H1 (cell line): ENCODE measurements around the gene PTCH2. TPM values are rescaled to one million over a fixed set of nuclear protein-coding genes. Genes with fewer than 3 reads are reported as not detected.

Source experiments
- CTCF ChIA-PET: fragments of 300-600 bp; sonication (Branson Sonifier 250); formaldehyde crosslinking; loops from one replicate; lab custom pipeline; 2021; ENCODE audit not compliant: partially characterized antibody; lab: Charles Lee
- POLR2A ChIA-PET: fragments of 300-600 bp; sonication (Branson Sonifier 250); formaldehyde crosslinking; loops from one replicate; lab custom pipeline; 2021; ENCODE audit warnings: inconsistent platforms; ENCODE audit not compliant: partially characterized antibody; lab: Charles Lee
- DNase-seq, 2 experiments: peaks; one replicate each; pipeline versions ENCODE4 v3.0.0 to v3.0.0-alpha.2; 2010 to 2022; ENCODE audit warnings: low spot score in 2 of 2, low read depth in 1 of 2, mixed read lengths in 1 of 2
- FAIRE-seq: peaks from 2 replicates; lab custom pipeline; 2011; peaks lifted over from hg19 to GRCh38; lab: Jason Lieb, UNC
- H2AFZ ChIP-seq: 2 replicates; pipeline ENCODE4 v1.8.1; 2012; ENCODE audit warnings: low read length, inconsistent platforms
- H2AK5ac ChIP-seq: 2 replicates; pipeline ENCODE4 v1.6.1; 2013; ENCODE audit warnings: low read depth, low read length
- H2BK120ac ChIP-seq: replicated peaks from 2 replicates; pipeline ENCODE3; 2013; ENCODE audit warnings: low read depth, low read length, inconsistent platforms
- H2BK12ac ChIP-seq: 2 replicates; pipeline ENCODE4 v1.6.1; 2013; ENCODE audit warnings: low read depth, low read length
- H2BK15ac ChIP-seq: 2 replicates; pipeline ENCODE4 v1.6.1; 2013; ENCODE audit warnings: low read length
- H2BK20ac ChIP-seq: 2 replicates; pipeline ENCODE4 v1.6.1; 2013; ENCODE audit warnings: low read length
- H2BK5ac ChIP-seq: 2 replicates; pipeline ENCODE4 v1.6.1; 2013; ENCODE audit warnings: low read depth, low read length
- H3K14ac ChIP-seq: 2 replicates; pipeline ENCODE4 v1.6.1; 2013; ENCODE audit warnings: inconsistent platforms; ENCODE audit not compliant: insufficient read length
- H3K18ac ChIP-seq: 2 replicates; pipeline ENCODE4 v1.6.1; 2013; ENCODE audit warnings: low read length; ENCODE audit errors: extremely low read depth
- H3K23ac ChIP-seq: 2 replicates; pipeline ENCODE4 v1.6.1; 2013; ENCODE audit warnings: inconsistent platforms; ENCODE audit not compliant: insufficient read length
- H3K23me2 ChIP-seq: 2 replicates; pipeline ENCODE4 v1.6.1; 2013; ENCODE audit warnings: low read depth, low read length
- H3K27ac ChIP-seq: 2 replicates; pipeline ENCODE4 v1.6.1; 2011; ENCODE audit warnings: low read depth, low read length, inconsistent platforms
- H3K27me3 ChIP-seq, 4 experiments: replicated peaks in 1 of 4; 1 replicate in 1 of 4; 2 replicates in 3 of 4; pipeline versions ENCODE4 v1.6.1 to v1.8.1; 2011 to 2013; ENCODE audit warnings: low read length in 3 of 4, mild to moderate bottlenecking in 3 of 4, inconsistent platforms in 2 of 4, mixed read lengths in 2 of 4, moderate library complexity in 1 of 4; ENCODE audit not compliant: control insufficient read depth in 3 of 4, insufficient read depth in 3 of 4; ENCODE audit errors: extremely low read depth in 1 of 4
- H3K36me3 ChIP-seq, 4 experiments: 2 replicates each; pipeline versions ENCODE4 v1.6.1 to v1.8.1; 2011 to 2013; ENCODE audit warnings: mild to moderate bottlenecking in 4 of 4, low read length in 3 of 4, moderate library complexity in 2 of 4, control low read depth in 1 of 4, inconsistent platforms in 1 of 4; ENCODE audit not compliant: insufficient read depth in 4 of 4, control insufficient read depth in 2 of 4
- H3K4ac ChIP-seq: replicated peaks from 2 replicates; pipeline ENCODE3; 2013; ENCODE audit warnings: low read length, low read depth, mixed read lengths, inconsistent platforms; ENCODE audit not compliant: insufficient read length
- H3K4me1 ChIP-seq, 4 experiments: replicated peaks in 1 of 4; 1 replicate in 1 of 4; 2 replicates in 3 of 4; pipeline versions ENCODE4 v1.6.1 to v1.8.1; 2011 to 2013; ENCODE audit warnings: low read length in 3 of 4, inconsistent platforms in 2 of 4, mixed read lengths in 1 of 4; ENCODE audit not compliant: insufficient read depth in 4 of 4, control insufficient read depth in 3 of 4
- H3K4me2 ChIP-seq, 2 experiments: 2 replicates each; pipeline versions ENCODE4 v1.6.1 to v1.8.1; 2011 to 2013; ENCODE audit warnings: low read depth in 2 of 2, low read length in 2 of 2, control low read depth in 1 of 2, inconsistent platforms in 1 of 2, mild to moderate bottlenecking in 1 of 2; ENCODE audit not compliant: insufficient read depth in 1 of 2
- H3K4me3 ChIP-seq, 4 experiments: fragments of 200-600, 300-600 bp in 1 of 4; sonication (generic), shearing (Covaris generic), sonication (Bioruptor Twin) in 1 of 4; 2 replicates each; pipeline versions ENCODE4 v1.5.1 to v1.8.1; 2011 to 2016; ENCODE audit warnings: low read length in 4 of 4, low read depth in 3 of 4, control low read depth in 2 of 4, inconsistent platforms in 2 of 4, mild to moderate bottlenecking in 2 of 4, mixed read lengths in 1 of 4, moderate library complexity in 1 of 4; ENCODE audit not compliant: insufficient read depth in 2 of 4; ENCODE audit errors: extremely low read depth in 1 of 4
- H3K56ac ChIP-seq: replicated peaks from 2 replicates; pipeline ENCODE3; 2013; ENCODE audit warnings: low read depth, mild to moderate bottlenecking, mixed read lengths, low read length, inconsistent platforms; ENCODE audit not compliant: insufficient read length
- H3K79me1 ChIP-seq: 2 replicates; pipeline ENCODE4 v1.6.1; 2013; ENCODE audit warnings: low read depth, low read length, control low read depth
- H3K79me2 ChIP-seq, 2 experiments: 2 replicates each; pipeline versions ENCODE4 v1.6.1 to v1.8.1; 2012 to 2013; ENCODE audit warnings: low read length in 2 of 2, mild to moderate bottlenecking in 2 of 2, inconsistent platforms in 1 of 2; ENCODE audit not compliant: insufficient read depth in 2 of 2, control insufficient read depth in 1 of 2
- H3K9ac ChIP-seq, 4 experiments: replicated peaks in 1 of 4; 1 replicate in 1 of 4; 2 replicates in 3 of 4; pipeline versions ENCODE4 v1.6.1 to v1.8.1; 2011 to 2013; ENCODE audit warnings: low read depth in 3 of 4, low read length in 3 of 4, control low read depth in 2 of 4, mild to moderate bottlenecking in 2 of 4, moderate library complexity in 2 of 4, inconsistent platforms in 1 of 4; ENCODE audit errors: extremely low read depth in 1 of 4
- H3K9me3 ChIP-seq, 2 experiments: 2 replicates each; pipeline versions ENCODE4 v1.6.1 to v1.8.1; 2012 to 2013; ENCODE audit warnings: mild to moderate bottlenecking in 2 of 2, moderate library complexity in 2 of 2, control low read depth in 1 of 2, inconsistent platforms in 1 of 2, low read depth in 1 of 2, low read length in 1 of 2, mixed read lengths in 1 of 2; ENCODE audit not compliant: insufficient read depth in 2 of 2
- H4K20me1 ChIP-seq, 2 experiments: replicated peaks in 1 of 2; 2 replicates each; pipeline versions ENCODE3 to v1.8.1; 2011 to 2013; ENCODE audit warnings: inconsistent platforms in 2 of 2, low read length in 2 of 2, mild to moderate bottlenecking in 1 of 2; ENCODE audit not compliant: insufficient read depth in 2 of 2, control insufficient read depth in 1 of 2
- H4K5ac ChIP-seq: 2 replicates; pipeline ENCODE4 v1.6.1; 2013; ENCODE audit warnings: low read length, low read depth, mixed read lengths, inconsistent platforms; ENCODE audit not compliant: insufficient read length
- H4K8ac ChIP-seq: 2 replicates; pipeline ENCODE4 v1.8.0; 2013; ENCODE audit warnings: mild to moderate bottlenecking, moderate library complexity, low read length, inconsistent platforms; ENCODE audit not compliant: insufficient read depth; ENCODE audit errors: extremely low read depth
- H4K91ac ChIP-seq: replicated peaks from 2 replicates; pipeline ENCODE3; 2013; ENCODE audit warnings: low read length, mixed read lengths, inconsistent platforms; ENCODE audit not compliant: insufficient read length
- CBX8 ChIP-seq: fragments of 300-800, 300-1000 bp; sonication (generic); IDR thresholded peaks from 2 replicates; pipeline ENCODE4 v1.7.1; 2016; ENCODE audit warnings: low read depth, low read length, borderline replicate concordance
- KDM5A ChIP-seq: fragments of 200-600 bp; IDR thresholded peaks from 2 replicates; pipeline ENCODE4 v1.7.1; 2012; ENCODE audit warnings: mild to moderate bottlenecking, low read length, inconsistent platforms, mixed read lengths
- NRF1 ChIP-seq: IDR thresholded peaks from 2 replicates; pipeline ENCODE4 v1.6.1; 2011; ENCODE audit warnings: mild to moderate bottlenecking, low read depth, low read length, improper control_type of control experiment
- SP4 ChIP-seq: IDR thresholded peaks from 2 replicates; pipeline ENCODE4 v1.6.1; 2012; ENCODE audit warnings: low read length, inconsistent platforms
- WGBS, 2 experiments: shearing (Covaris generic) in 1 of 2; methylation state at CpG; one replicate each; pipeline versions ENCODE4 v1.1.6 to v1.1.7; 2013 to 2015; ENCODE audit warnings: low lambda C conversion rate in 2 of 2, mixed read lengths in 2 of 2, inconsistent platforms in 1 of 2, low coverage in 1 of 2, missing lambda C conversion rate in 1 of 2; ENCODE audit not compliant: insufficient replicate concordance in 2 of 2, insufficient coverage in 1 of 2, insufficient read length in 1 of 2; ENCODE audit errors: extremely low coverage in 1 of 2, missing lambda C conversion rate in 1 of 2; 5-methylcytosine and 5-hydroxymethylcytosine counted together
- polyA plus RNA-seq, 7 experiments: library from polyadenylated mRNA; depleted of rRNA in 3 of 7; stranded (reverse) in 5 of 7; unstranded in 2 of 7; fragments of >200 nt in 5 of 7; fragments of 200-250 nt in 2 of 7; gene quantifications; 1 replicate in 5 of 7; 2 replicates in 1 of 7; 4 replicates in 1 of 7; pipeline versions ENCODE4 v1.2.1 to v1.2.3, GENCODE V29; 2011 to 2013; ENCODE audit warnings: missing spikeins in 2 of 7, mixed read lengths in 2 of 7
- total RNA-seq: library from RNA; stranded (reverse); fragmentation: NEBNext Ultra II Directional; extraction: Animal tissue kit (Norgen Biotek cat#: 25700); gene quantifications from 2 replicates; pipeline ENCODE4 v1.2.1, GENCODE V29; 2021

Gene PTCH2
- total and polyA plus RNA-seq, 2 of the 8 experiments (the other 6 are each of a cell fraction or from before 2014, with no cell fraction given) = 0.35 to 1.2 TPM

DNA sequence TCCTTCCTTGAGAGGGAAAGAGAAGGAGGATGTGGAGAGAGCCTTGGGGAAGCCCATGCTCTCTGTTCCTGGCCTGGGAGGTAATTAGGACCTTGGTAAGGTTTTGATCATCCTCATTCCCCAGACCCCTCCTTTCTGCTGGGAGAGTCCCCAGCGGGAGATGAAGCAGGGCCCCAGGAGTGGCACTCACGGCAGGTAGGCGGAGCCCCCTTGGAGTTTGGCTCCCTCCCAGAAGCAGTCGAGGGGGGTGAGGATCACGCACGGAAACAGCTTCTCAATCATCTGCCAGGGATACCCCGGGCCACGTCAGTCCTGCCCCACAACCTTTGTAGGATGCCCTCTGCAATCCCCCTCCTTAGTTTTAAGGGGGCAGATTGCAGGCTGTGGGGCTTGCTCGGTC, 11.5 kb downstream of the PTCH2 start:
- Histone ChIP-seq H2AFZ (no peak overlapping the region), H4K8ac (peak overlapping the region; percentile 63; the same call in 1 of the 2 replicates), H2BK15ac (peak overlapping the region; percentile 61; the same call in 1 of the 2 replicates), H2BK12ac (no peak overlapping the region), H3K36me3 (no peaks in the 10 kb centered on the region), H4K20me1 (no peaks in the 10 kb centered on the region), H3K18ac (no peak overlapping the region; the same call in 1 of the 2 replicates), H3K27me3 (no peaks in the 10 kb centered on the region), H3K79me2 (no peaks in the 10 kb centered on the region), H4K91ac (no peak overlapping the region), H3K9me3 (no peaks in the 10 kb centered on the region), H2AK5ac (no peak overlapping the region), H3K56ac (no peak overlapping the region), H3K27ac (no peak overlapping the region), H3K23ac (no peak overlapping the region), H3K9ac (no peak overlapping the region), H3K4me2 (no peak overlapping the region; a peak in 1 of 4 replicates), H3K79me1 (no peaks in the 10 kb centered on the region), H4K5ac (no peak overlapping the region), H3K4me3 (no peak overlapping the region), H3K4ac (no peak overlapping the region), H3K4me1 (peaks cover 0 to 8% (median 3%) of the 10 kb centered on the region in 4 experiments; a peak in 6 of 7 replicates), H2BK120ac (no peak overlapping the region), H3K23me2 (no peaks in the 10 kb centered on the region), H2BK5ac (no peak overlapping the region), H3K14ac (no peak overlapping the region), H2BK20ac (no peak overlapping the region)
- CTCF ChIA-PET = interaction anchor here (0.9 to 5.9 kb wide), 7 partner anchors 9 to 472 kb away, joined by 3 to 36 read pairs (median 9); partner anchors contain the start of genes HECTD3 and UROD
- no peak for DNase-seq
- no peak for FAIRE-seq
- WGBS, 2 experiments = 66% methylated on average over 9 of the region's 9 CpGs; no CpG with 5 or more reads in 1 of the 2 experiments
- POLR2A ChIA-PET = interaction anchor here (0.6 to 7.7 kb wide), 5 partner anchors 11 to 524 kb away, joined by 3 to 128 read pairs (median 4); no protein-coding TSS in a partner anchor
- TF ChIP-seq KDM5A (no peak), CBX8 (no peak), NRF1 (no peak), SP4 (no peak)
